Naive thymus-derived CD8-positive, alpha-beta T cell (primary cell): ENCODE data around the gene ARHGAP4. TPM values are rescaled to one million over a fixed set of nuclear protein-coding genes. Genes with fewer than 3 reads are reported as not detected.

Experiments
- ATAC-seq, 2 donors: fragments of 150-1000 bp; cut with Tn5 transposase in 1 of 2; sonication (Bioruptor Pico), chemical (Tn5 transposase) in 1 of 2; 1 replicate in 1 of 2; 2 replicates in 1 of 2; pipeline ENCODE4 v1.10.0; 2021; ENCODE audit warnings: mild to moderate bottlenecking in 2 of 2, moderate library complexity in 2 of 2
- POLR2A ChIA-PET: fragments of 350-600 bp; sonication (Branson Sonifier 250); formaldehyde crosslinking; loops from one replicate; lab custom pipeline; 2021; ENCODE audit warnings: antibody characterized with exemption; lab: Charles Lee
- DNase-seq, 10 donors: peaks; one replicate each; pipeline versions ENCODE4 v3.0.0 to v3.0.0-alpha.2; 2020 to 2022
- H3K27ac Mint-ChIP-seq, 10 donors: one replicate each; pipeline ENCODE4 v1.8.0; 2020 to 2022; ENCODE audit warnings: mild to moderate bottlenecking in 10 of 10, mixed read lengths in 10 of 10, moderate library complexity in 4 of 10, inconsistent platforms in 1 of 10
- H3K27me3 Mint-ChIP-seq, 5 donors: one replicate each; pipeline ENCODE4 v1.8.0; 2021 to 2022; ENCODE audit warnings: mixed read lengths in 5 of 5
- H3K36me3 Mint-ChIP-seq, 3 donors: one replicate each; pipeline ENCODE4 v1.8.0; 2020 to 2022; ENCODE audit warnings: mixed read lengths in 3 of 3, mild to moderate bottlenecking in 2 of 3, inconsistent platforms in 1 of 3
- H3K4me1 Mint-ChIP-seq, 4 donors: one replicate each; pipeline ENCODE4 v1.8.0; 2021 to 2022; ENCODE audit warnings: mixed read lengths in 4 of 4
- H3K4me3 Mint-ChIP-seq, 10 donors: one replicate each; pipeline ENCODE4 v1.8.0; 2020 to 2022; ENCODE audit warnings: mild to moderate bottlenecking in 10 of 10, mixed read lengths in 10 of 10, moderate library complexity in 6 of 10, inconsistent platforms in 1 of 10
- H3K9me3 Mint-ChIP-seq, 9 donors: one replicate each; pipeline ENCODE4 v1.8.0; 2020 to 2022; ENCODE audit warnings: mixed read lengths in 9 of 9, mild to moderate bottlenecking in 3 of 9, inconsistent platforms in 1 of 9, moderate library complexity in 1 of 9
- polyA plus RNA-seq, 3 donors: library from polyadenylated mRNA; unstranded; fragments of 300-500 nt; fragmentation: Illumina TruSeq; gene quantifications; one replicate each; pipeline ENCODE4 v1.2.3, GENCODE V29; 2021
- total RNA-seq, 8 experiments: library from RNA in 2 of 8; stranded (reverse) in 2 of 8; gene quantifications; one replicate each; pipeline ENCODE4 v1.2.3 and lab custom pipeline; 2021 to 2026

The ARHGAP4 gene
- total and polyA plus RNA-seq, 5 experiments from 2014 or later, result 58.9 to 353 (median 112) TPM

GRCh38 chrX:153939573-153939972 is 13.5 kb upstream of the ARHGAP4 start:
- Mint-ChIP-seq H3K4me3 (peak overlapping the region in 1 of 10 donors; percentile 24), H3K9me3 (peaks cover 0 to 2% (median 0%) of the 10 kb centered on the region in 9 donors), H3K4me1 (peaks cover 7 to 36% (median 26%) of the 10 kb centered on the region in 4 donors), H3K36me3 (no peaks in the 10 kb centered on the region), H3K27me3 (no peaks in the 10 kb centered on the region), H3K27ac (peak overlapping the region in 4 of 10 donors; percentile 29 to 79 (median 56))
- POLR2A ChIA-PET, result interaction anchor here (1.1 to 16.5 kb wide), 4 partner anchors 10 to 145 kb away, joined by 3 to 388 read pairs (median 3); partner anchors contain the start of genes ARHGAP4, IDH3G, NAA10 and SSR4
- ATAC-seq (no peak), DNase-seq (no peak)

DNA sequence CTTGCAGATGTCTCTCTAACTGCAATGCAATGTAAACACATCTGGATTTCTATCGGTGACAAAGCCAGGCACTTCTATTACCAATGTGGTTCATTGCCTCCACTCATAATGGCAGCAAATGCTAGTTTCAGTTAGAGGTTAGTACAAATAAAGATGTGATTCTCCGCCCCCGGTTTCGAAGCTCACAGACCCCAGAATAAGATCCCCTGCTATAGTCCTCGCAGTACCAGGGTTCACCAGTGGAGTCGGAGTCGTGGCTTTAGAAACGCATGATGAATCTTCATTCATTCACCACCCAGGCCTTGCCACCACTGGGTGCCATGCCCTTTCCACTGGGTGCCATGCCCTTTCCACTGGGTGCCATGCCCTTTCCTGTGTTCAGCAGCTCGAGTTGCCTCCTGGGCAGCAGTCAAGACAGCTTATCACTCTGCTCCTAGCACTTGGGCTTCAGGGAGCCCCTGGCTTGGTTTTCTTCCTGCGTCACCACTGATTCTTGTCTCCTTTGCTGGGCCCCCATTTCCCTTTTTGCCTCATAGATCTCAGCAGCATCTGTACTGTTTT is 12.2 kb upstream of the ARHGAP4 start:
- Mint-ChIP-seq H3K4me3 (no peak overlapping the region), H3K27me3 (no peaks in the 10 kb centered on the region), H3K4me1 (peaks cover 10 to 35% (median 28%) of the 10 kb centered on the region in 4 donors), H3K36me3 (no peaks in the 10 kb centered on the region), H3K27ac (peak overlapping the region in 6 of 10 donors; percentile 6 to 83 (median 55)), H3K9me3 (peaks cover 0 to 2% (median 0%) of the 10 kb centered on the region in 9 donors)
- DNase-seq (no peak), ATAC-seq (no peak)
- POLR2A ChIA-PET, result interaction anchor here (16.5 kb wide), 1 partner anchor 9 kb away, joined by 388 read pairs; the partner anchor contains the start of genes ARHGAP4 and NAA10

- ATAC-seq (no peak), DNase-seq (no peak)
- H3K27ac Mint-ChIP-seq, result peak overlapping the region in 1 of 10 donors; percentile 27
- no peaks in the 10 kb centered on the region for H3K27me3 Mint-ChIP-seq
- POLR2A ChIA-PET, result interaction anchor here (5.5 to 17.6 kb wide), 2 partner anchors 9 to 12 kb away, joined by 48 to 388 read pairs; partner anchors contain the start of genes ARHGAP4 and RENBP
- peaks cover 0 to 2% (median 0%) of the 10 kb centered on the region in 9 donors for H3K9me3 Mint-ChIP-seq
- peak overlapping the region in 1 of 10 donors; percentile 88 for H3K4me3 Mint-ChIP-seq
- peaks cover 10 to 33% (median 30%) of the 10 kb centered on the region in 4 donors for H3K4me1 Mint-ChIP-seq
- H3K36me3 Mint-ChIP-seq, result peaks cover 0 to 5% (median 0%) of the 10 kb centered on the region in 3 donors
These were observed 11.0 kb upstream of the ARHGAP4 start for GRCh38 chrX:153937056-153937455.

DNA sequence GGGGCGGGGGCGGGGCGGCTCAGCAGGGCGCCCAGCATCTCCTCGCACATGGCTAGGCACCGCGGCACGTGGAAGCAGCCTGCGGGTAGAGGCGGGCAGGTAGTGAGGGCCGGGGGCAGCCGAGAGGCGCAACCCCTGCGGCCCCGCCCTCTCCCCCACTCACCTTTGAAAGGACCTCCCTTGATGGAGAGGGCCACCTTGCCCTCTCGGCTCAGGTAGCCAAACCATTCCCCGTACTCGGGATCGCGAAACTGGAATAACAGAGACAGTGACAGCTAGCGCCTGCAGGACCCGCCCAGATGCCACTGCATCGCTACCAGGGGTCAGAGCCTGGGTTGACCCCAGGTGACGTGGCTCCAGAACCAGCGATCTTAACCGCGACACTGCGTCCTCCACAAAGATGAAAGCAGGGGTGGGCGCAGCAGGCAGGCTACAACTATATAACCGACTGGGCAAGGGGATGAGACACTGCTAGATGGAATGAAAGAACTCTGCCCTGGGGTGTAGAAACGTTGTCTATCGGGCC is 9.3 kb upstream of the ARHGAP4 start:
- H3K4me3 Mint-ChIP-seq, result peak overlapping the region; percentile 47 to 88 (median 72)
- peak overlapping the region in 9 of 10 donors; percentile 4 to 80 (median 65) for H3K27ac Mint-ChIP-seq
- H3K4me1 Mint-ChIP-seq, result peaks cover 7 to 34% (median 30%) of the 10 kb centered on the region in 4 donors
- H3K9me3 Mint-ChIP-seq, result peaks cover 0 to 2% (median 0%) of the 10 kb centered on the region in 9 donors
- no peaks in the 10 kb centered on the region for H3K27me3 Mint-ChIP-seq
- DNase-seq (peak in 1 of 10 donors; percentile 62), ATAC-seq (peak; percentile 3 to 10)
- H3K36me3 Mint-ChIP-seq, result peaks cover 0 to 15% (median 0%) of the 10 kb centered on the region in 3 donors
- POLR2A ChIA-PET, result interaction anchor here (2.0 to 17.6 kb wide), 3 partner anchors 11 to 36 kb away, joined by 7 to 388 read pairs (median 48); partner anchors contain the start of genes ARHGAP4, HCFC1 and RENBP

DNA sequence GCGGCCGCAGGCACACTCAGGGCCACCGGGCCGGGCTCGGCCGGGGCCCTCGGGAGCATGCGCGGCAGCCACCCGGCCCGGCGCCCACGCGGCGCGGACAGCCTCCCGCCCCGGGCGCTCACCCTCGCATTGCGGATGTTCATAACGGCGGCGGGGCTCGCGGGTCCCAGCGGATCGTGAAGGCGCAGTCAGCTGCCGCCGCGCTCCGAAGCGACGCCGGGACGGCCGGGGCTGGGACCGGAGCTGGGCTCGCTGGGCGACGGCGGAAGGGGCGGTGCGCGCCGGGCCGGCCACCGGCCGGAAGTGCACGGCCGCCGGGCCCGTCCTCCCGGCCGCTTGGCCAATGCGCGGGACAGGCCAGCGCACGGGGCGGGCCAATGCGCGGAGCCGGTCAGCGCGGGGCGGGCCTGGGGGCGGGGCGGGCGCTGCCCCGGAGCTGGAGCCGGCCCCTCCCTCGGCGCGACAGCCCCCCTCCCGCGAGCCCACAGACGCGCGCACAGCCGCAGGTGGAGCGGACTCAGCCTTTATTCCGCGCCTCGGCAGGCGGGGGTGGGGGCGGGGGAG is 8.8 kb upstream of the ARHGAP4 start, which contains the start of gene NAA10:
TSS of gene NAA10 (minus strand) at position 276 of the 564 bp plus-strand sequence. CDS start at position 143, 133 bp downstream.
- POLR2A ChIA-PET, result interaction anchor here (2.0 to 17.6 kb wide), 3 partner anchors 10 to 36 kb away, joined by 7 to 388 read pairs (median 48); partner anchors contain the start of genes ARHGAP4, HCFC1 and RENBP
- no peaks in the 10 kb centered on the region for H3K27me3 Mint-ChIP-seq
- H3K9me3 Mint-ChIP-seq, result peaks cover 0 to 2% (median 0%) of the 10 kb centered on the region in 9 donors
- ATAC-seq (peak; percentile 67 to 77), DNase-seq (peak in 8 of 10 donors; percentile 27 to 72 (median 44))
- peaks cover 7 to 28% (median 28%) of the 10 kb centered on the region in 4 donors for H3K4me1 Mint-ChIP-seq
- peak within 1 kb of the TSS in 9 of 10 donors; percentile 72 to 93 (median 88) for H3K27ac Mint-ChIP-seq
- H3K36me3 Mint-ChIP-seq, result peaks cover 0 to 16% (median 0%) of the 10 kb centered on the region in 3 donors
- H3K4me3 Mint-ChIP-seq, result peak within 1 kb of the TSS; percentile 76 to 91 (median 86)

GRCh38 chrX:153934148-153934761 is 8.2 kb upstream of the ARHGAP4 start:
- Mint-ChIP-seq H3K27me3 (no peaks in the 10 kb centered on the region), H3K4me1 (peaks cover 7 to 32% (median 28%) of the 10 kb centered on the region in 4 donors), H3K9me3 (peaks cover 0 to 2% (median 0%) of the 10 kb centered on the region in 9 donors), H3K4me3 (peak overlapping the region; percentile 76 to 91 (median 86)), H3K27ac (peak overlapping the region in 9 of 10 donors; percentile 72 to 93 (median 88)), H3K36me3 (peaks cover 0 to 16% (median 0%) of the 10 kb centered on the region in 3 donors)
- DNase-seq (peak in 1 of 10 donors; percentile 54), ATAC-seq (peak; percentile 28 to 35)
- POLR2A ChIA-PET, result interaction anchor here (2.0 to 17.6 kb wide), 3 partner anchors 10 to 37 kb away, joined by 7 to 388 read pairs (median 48); partner anchors contain the start of genes ARHGAP4, HCFC1 and RENBP

GRCh38 chrX:153933748-153934147 is 7.7 kb upstream of the ARHGAP4 start:
- H3K36me3 Mint-ChIP-seq, result peaks cover 0 to 16% (median 0%) of the 10 kb centered on the region in 3 donors

DNA sequence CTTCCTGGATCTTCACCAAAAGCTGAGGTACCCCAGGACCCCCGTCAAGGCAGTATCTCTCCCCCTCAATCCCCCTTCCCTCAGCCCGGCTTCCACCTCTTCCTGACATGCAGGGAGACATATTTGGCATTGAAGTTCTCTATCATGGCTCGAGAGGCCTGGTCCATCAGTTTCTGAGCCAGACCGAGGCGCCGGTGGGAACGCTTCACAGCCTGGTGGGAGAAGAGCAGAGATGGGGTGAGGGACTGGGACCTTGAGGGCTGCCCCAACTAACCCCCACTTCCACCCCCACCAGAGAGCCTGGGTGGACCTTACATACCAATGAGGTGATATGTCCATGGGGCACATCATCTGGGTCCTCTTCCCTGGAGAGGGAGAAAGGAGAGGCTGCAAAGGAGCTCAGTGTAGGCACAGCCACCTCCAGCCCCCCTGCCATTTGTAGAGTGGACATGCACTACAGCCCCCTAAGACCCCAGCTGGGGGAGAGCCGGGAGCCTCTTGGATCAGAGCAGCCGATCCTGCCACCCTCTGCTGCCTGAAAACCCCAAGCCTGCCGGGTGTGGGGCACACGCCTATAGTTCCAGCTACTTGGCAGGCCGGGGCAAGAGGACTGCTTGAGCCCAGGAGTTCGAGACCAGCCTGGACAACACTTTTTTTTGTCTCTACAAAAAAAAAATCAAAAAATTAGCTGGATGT is 6.3 kb upstream of the ARHGAP4 start:
- peak in 1 of 10 donors; percentile 36 for DNase-seq
- peak overlapping the region in 1 of 10 donors; percentile 58 for H3K27ac Mint-ChIP-seq
- ATAC-seq, result no peak
- peaks cover 7 to 33% (median 28%) of the 10 kb centered on the region in 4 donors for H3K4me1 Mint-ChIP-seq
- no peak overlapping the region for H3K4me3 Mint-ChIP-seq
- POLR2A ChIA-PET, result interaction anchor here (5.5 to 17.6 kb wide), 2 partner anchors 8 to 14 kb away, joined by 48 to 388 read pairs; partner anchors contain the start of genes ARHGAP4 and RENBP
- H3K36me3 Mint-ChIP-seq, result peaks cover 0 to 17% (median 0%) of the 10 kb centered on the region in 3 donors
- H3K9me3 Mint-ChIP-seq, result peaks cover 0 to 2% (median 0%) of the 10 kb centered on the region in 9 donors
- no peaks in the 10 kb centered on the region for H3K27me3 Mint-ChIP-seq

More at GRCh38 chrX:153933748-153934147, 7.7 kb upstream of the ARHGAP4 start:
- Mint-ChIP-seq H3K27ac (peak overlapping the region in 9 of 10 donors; percentile 25 to 93 (median 88)), H3K9me3 (peaks cover 0 to 2% (median 0%) of the 10 kb centered on the region in 9 donors), H3K4me3 (peak overlapping the region; percentile 76 to 91 (median 86)), H3K27me3 (no peaks in the 10 kb centered on the region), H3K4me1 (peaks cover 7 to 35% (median 30%) of the 10 kb centered on the region in 4 donors)
- POLR2A ChIA-PET, result interaction anchor here (2.0 to 17.6 kb wide), 3 partner anchors 9 to 38 kb away, joined by 7 to 388 read pairs (median 48); partner anchors contain the start of genes ARHGAP4, HCFC1 and RENBP
- DNase-seq (no peak), ATAC-seq (peak in 1 of 2 donors; percentile 2)

DNA sequence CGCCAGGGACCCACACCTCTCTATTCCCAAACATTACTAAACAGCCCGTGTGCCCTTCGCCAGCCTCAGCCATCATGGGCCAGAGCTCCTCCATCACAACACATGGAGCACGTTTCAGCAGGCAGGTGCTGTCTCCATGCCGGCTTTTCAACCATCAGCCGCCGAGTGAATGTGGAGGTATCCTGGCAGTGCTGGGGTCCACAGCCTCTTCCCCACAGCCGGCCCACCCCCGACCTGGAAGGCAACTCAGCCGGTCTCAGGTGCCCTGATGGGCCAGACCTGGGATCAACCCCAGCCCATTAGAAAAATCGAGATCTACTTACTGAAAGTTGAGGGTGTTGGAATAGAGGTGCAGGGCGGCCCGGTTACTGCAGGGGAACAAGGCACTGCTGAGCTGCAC is 5.7 kb upstream of the ARHGAP4 start:
- Mint-ChIP-seq H3K9me3 (peaks cover 0 to 2% (median 0%) of the 10 kb centered on the region in 9 donors), H3K27me3 (no peaks in the 10 kb centered on the region), H3K27ac (peak overlapping the region in 7 of 10 donors; percentile 62 to 85 (median 75)), H3K4me1 (peaks cover 11 to 33% (median 30%) of the 10 kb centered on the region in 4 donors), H3K4me3 (peak overlapping the region in 1 of 10 donors; percentile 44), H3K36me3 (peaks cover 0 to 17% (median 0%) of the 10 kb centered on the region in 3 donors)
- DNase-seq (no peak), ATAC-seq (no peak)
- POLR2A ChIA-PET, result interaction anchor here (5.5 to 17.6 kb wide), 2 partner anchors 7 to 14 kb away, joined by 48 to 388 read pairs; partner anchors contain the start of genes ARHGAP4 and RENBP

DNA sequence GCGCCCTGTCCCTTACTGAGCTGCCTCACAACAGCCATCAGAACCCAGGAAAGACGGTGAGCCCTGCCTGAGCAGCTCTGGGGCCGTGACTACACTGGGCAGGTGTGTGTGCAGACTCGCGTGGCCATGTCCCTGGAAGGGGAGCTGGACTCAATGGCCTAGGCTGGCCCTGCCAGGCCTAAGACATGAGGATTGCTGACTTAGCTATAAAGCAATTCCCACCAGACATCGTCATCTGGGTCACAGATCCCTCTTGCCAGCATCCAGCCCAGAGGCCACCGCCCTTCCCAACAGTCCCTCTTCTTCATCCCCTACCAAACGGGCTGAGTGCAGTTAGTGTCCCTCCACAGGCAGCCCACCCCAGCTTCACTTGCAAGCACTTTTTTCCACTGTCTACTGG is 5.1 kb upstream of the ARHGAP4 start:
- Mint-ChIP-seq H3K36me3 (peaks cover 0 to 17% (median 0%) of the 10 kb centered on the region in 3 donors), H3K9me3 (no peaks in the 10 kb centered on the region), H3K27ac (peak overlapping the region in 8 of 10 donors; percentile 52 to 85 (median 74)), H3K27me3 (no peaks in the 10 kb centered on the region), H3K4me1 (peaks cover 10 to 35% (median 28%) of the 10 kb centered on the region in 4 donors), H3K4me3 (peak overlapping the region in 1 of 10 donors; percentile 7)
- DNase-seq (peak in 1 of 10 donors; percentile 35), ATAC-seq (no peak)
- POLR2A ChIA-PET, result interaction anchor here (17.6 kb wide), 1 partner anchor 15 kb away, joined by 388 read pairs; the partner anchor contains the start of gene RENBP
